Left ventricle myocardium inferior (tissue), 1 donor: ENCODE results near the gene MUC6. TPM values are rescaled to one million over a fixed set of nuclear protein-coding genes. Genes with fewer than 3 reads are reported as not detected.

Experiments
- DNase-seq: peaks from one replicate; pipeline ENCODE4 v3.0.0-alpha.2; 2020
- H3K27ac ChIP-seq: fragments of 200-600 bp; replicated peaks from 2 replicates; pipeline ENCODE4 v1.8.0; 2021
- H3K27me3 ChIP-seq: fragments of 200-600 bp; 2 replicates; pipeline ENCODE4 v1.8.0; 2021; ENCODE audit warnings: low read depth
- H3K36me3 ChIP-seq: fragments of 200-600 bp; 2 replicates; pipeline ENCODE4 v1.8.0; 2021
- H3K4me1 ChIP-seq: fragments of 200-600 bp; 2 replicates; pipeline ENCODE4 v1.8.0; 2021
- H3K4me3 ChIP-seq: fragments of 200-600 bp; 2 replicates; pipeline ENCODE4 v1.8.0; 2021; ENCODE audit warnings: mild to moderate bottlenecking, moderate library complexity
- H3K9me3 ChIP-seq: fragments of 200-600 bp; replicated peaks from 2 replicates; pipeline ENCODE4 v1.8.0; 2021
- CTCF ChIP-seq: fragments of 200-600 bp; IDR thresholded peaks from 2 replicates; pipeline ENCODE4 v1.8.0; 2021; ENCODE audit warnings: antibody characterized with exemption, mild to moderate bottlenecking, borderline replicate concordance
- intact Hi-C: fragments of 100-400 bp; cut with micrococcal nuclease; formaldehyde crosslinking; loops from one replicate; pipeline ENCODE4 v1.11.0; 2022
- total RNA-seq: library from RNA; stranded (reverse); fragmentation: NEBNext Ultra II Directional; extraction: Animal tissue kit (Norgen Biotek cat#: 25700); gene quantifications from one replicate; pipeline ENCODE4 v1.2.1, GENCODE V29; 2021
- donor health status: DM: no; HTN: yes; CAD: no; lungs with severe emphysema.

MUC6 gene
- total RNA-seq, 1 donor from 2014 or later, result not detected

- intact Hi-C loops, result no loop called here
- Histone ChIP-seq H3K9me3 (no peaks in the 10 kb centered on the region), H3K4me1 (no peaks in the 10 kb centered on the region), H3K27me3 (peaks cover 33% of the 10 kb centered on the region), H3K36me3 (no peaks in the 10 kb centered on the region), H3K27ac (no peak overlapping the region), H3K4me3 (no peak overlapping the region)
- TF ChIP-seq CTCF, result no peak
- DNase-seq, result peak; percentile 7
Observed at GRCh38 chr11:1082728-1083620, 46.5 kb upstream of the MUC6 start.

GRCh38 chr11:1082346-1082727 lies 45.8 kb upstream of the MUC6 start:
- no peak for DNase-seq
- Histone ChIP-seq H3K9me3 (no peaks in the 10 kb centered on the region), H3K27me3 (peaks cover 39% of the 10 kb centered on the region), H3K4me1 (no peaks in the 10 kb centered on the region), H3K36me3 (no peaks in the 10 kb centered on the region), H3K4me3 (no peak overlapping the region), H3K27ac (no peak overlapping the region)
- TF ChIP-seq CTCF, result no peak
- intact Hi-C loops, result no loop called here

- H3K27ac ChIP-seq, result no peak overlapping the region
Observed at GRCh38 chr11:1081601-1082311, 45.2 kb upstream of the MUC6 start.

GRCh38 chr11:1078191-1078601 lies 41.7 kb upstream of the MUC6 start:
- no peak for DNase-seq
- Histone ChIP-seq H3K36me3 (no peaks in the 10 kb centered on the region), H3K27me3 (peaks cover 30% of the 10 kb centered on the region), H3K4me3 (no peak overlapping the region), H3K9me3 (no peaks in the 10 kb centered on the region), H3K27ac (no peak overlapping the region), H3K4me1 (peaks cover 8% of the 10 kb centered on the region)
- no peak for TF ChIP-seq CTCF
- intact Hi-C loops, result no loop called here

More at GRCh38 chr11:1081601-1082311, 45.2 kb upstream of the MUC6 start:
- intact Hi-C loops, result no loop called here
- H3K36me3 ChIP-seq, result no peaks in the 10 kb centered on the region
- H3K9me3 ChIP-seq, result no peaks in the 10 kb centered on the region
- no peak for DNase-seq
- no peak for TF ChIP-seq CTCF
- H3K4me3 ChIP-seq, result no peak overlapping the region
- no peaks in the 10 kb centered on the region for H3K4me1 ChIP-seq
- H3K27me3 ChIP-seq, result peaks cover 41% of the 10 kb centered on the region

GRCh38 chr11:1077417-1078119 lies 41.0 kb upstream of the MUC6 start:
- intact Hi-C loops, result no loop called here
- no peak overlapping the region for H3K27ac ChIP-seq
- H3K27me3 ChIP-seq, result peaks cover 24% of the 10 kb centered on the region
- no peaks in the 10 kb centered on the region for H3K9me3 ChIP-seq
- H3K36me3 ChIP-seq, result no peaks in the 10 kb centered on the region
- TF ChIP-seq CTCF, result no peak
- no peak for DNase-seq
- no peak overlapping the region for H3K4me3 ChIP-seq
- peaks cover 14% of the 10 kb centered on the region for H3K4me1 ChIP-seq
